Kidney glomerular epithelial cell (primary cell): ENCODE measurements around the gene IFNLR1.
A peak's percentile ranks its signal among the peaks of the same experiment; 100 is the strongest.

Experiments
- DNase-seq: peaks from one replicate; lab custom pipeline; 2025; lab: John Stamatoyannopoulos, UW

IFNLR1 gene

GRCh38 chr1:24205345-24206082, 18.4 kb upstream of the IFNLR1 start:
- DNase-seq = no peak

GRCh38 chr1:24204116-24204515, 17.0 kb upstream of the IFNLR1 start:
- DNase-seq = no peak

GRCh38 chr1:24203404-24203803, 16.3 kb upstream of the IFNLR1 start:
- DNase-seq = no peak

GRCh38 chr1:24202987-24203386, 15.9 kb upstream of the IFNLR1 start:
- no peak for DNase-seq

- DNase-seq = no peak
Observed at GRCh38 chr1:24202556-24202955, 15.5 kb upstream of the IFNLR1 start.

- DNase-seq = peak; percentile 95
Observed at GRCh38 chr1:24201941-24202440, 14.9 kb upstream of the IFNLR1 start.

GRCh38 chr1:24199291-24199900, 12.3 kb upstream of the IFNLR1 start:
- peak; percentile 71 for DNase-seq

GRCh38 chr1:24198766-24199165, 11.7 kb upstream of the IFNLR1 start:
- no peak for DNase-seq

- DNase-seq = no peak
Observed at GRCh38 chr1:24195874-24196273, 8.8 kb upstream of the IFNLR1 start.

GRCh38 chr1:24195136-24195535, 8.0 kb upstream of the IFNLR1 start:
- no peak for DNase-seq

GRCh38 chr1:24193046-24193445, 6.0 kb upstream of the IFNLR1 start:
- DNase-seq = no peak

- no peak for DNase-seq
Observed at GRCh38 chr1:24191860-24192259, 4.8 kb upstream of the IFNLR1 start.

- DNase-seq = no peak
Observed at GRCh38 chr1:24190983-24191461, 3.9 kb upstream of the IFNLR1 start.

- DNase-seq = no peak
Observed at GRCh38 chr1:24189528-24189927, 2.4 kb upstream of the IFNLR1 start.

GRCh38 chr1:24186711-24186992, 437 bp downstream of the IFNLR1 start:
- no peak for DNase-seq

GRCh38 chr1:24186031-24186710, 918 bp downstream of the IFNLR1 start:
- no peak for DNase-seq

GRCh38 chr1:24185076-24185475, 2.0 kb downstream of the IFNLR1 start:
- no peak for DNase-seq

- DNase-seq = no peak
Observed at GRCh38 chr1:24182061-24182460, 5.0 kb downstream of the IFNLR1 start.

GRCh38 chr1:24181619-24182018, 5.5 kb downstream of the IFNLR1 start:
- DNase-seq = no peak

- DNase-seq = no peak
Observed at GRCh38 chr1:24180676-24181075, 6.4 kb downstream of the IFNLR1 start.

GRCh38 chr1:24179251-24179840, 7.7 kb downstream of the IFNLR1 start:
- DNase-seq = no peak

- no peak for DNase-seq
Observed at GRCh38 chr1:24178407-24178806, 8.7 kb downstream of the IFNLR1 start.

- no peak for DNase-seq
Observed at GRCh38 chr1:24177161-24177560, 9.9 kb downstream of the IFNLR1 start.
